Central memory CD4-positive, alpha-beta T cell (primary cell): ENCODE measurements around the gene LRRC36.

Experiments
- DNase-seq: peaks from one replicate; pipeline ENCODE4 v3.0.0; 2022

Gene LRRC36

GRCh38 chr16:67294171-67294757, 32.4 kb upstream of the LRRC36 start:
- DNase-seq: no peak

GRCh38 chr16:67294938-67295361, 31.7 kb upstream of the LRRC36 start:
- no peak for DNase-seq

GRCh38 chr16:67296420-67296819, 30.2 kb upstream of the LRRC36 start:
- DNase-seq: no peak

GRCh38 chr16:67298277-67298676, 28.3 kb upstream of the LRRC36 start:
- no peak for DNase-seq

- no peak for DNase-seq
Measured at GRCh38 chr16:67299269-67299668, 27.3 kb upstream of the LRRC36 start.

- DNase-seq: no peak
Measured at GRCh38 chr16:67301080-67301782, 25.4 kb upstream of the LRRC36 start.

- no peak for DNase-seq
Measured at GRCh38 chr16:67302076-67302475, 24.5 kb upstream of the LRRC36 start.

GRCh38 chr16:67302970-67303369, 23.6 kb upstream of the LRRC36 start:
- no peak for DNase-seq

- DNase-seq: no peak
Measured at GRCh38 chr16:67304020-67304419, 22.6 kb upstream of the LRRC36 start.

GRCh38 chr16:67305216-67306071, 21.2 kb upstream of the LRRC36 start:
- no peak for DNase-seq

GRCh38 chr16:67310561-67310960, 16.1 kb upstream of the LRRC36 start:
- DNase-seq: no peak

- no peak for DNase-seq
Measured at GRCh38 chr16:67311607-67312488, 14.8 kb upstream of the LRRC36 start.

GRCh38 chr16:67312719-67313118, 13.9 kb upstream of the LRRC36 start:
- no peak for DNase-seq

GRCh38 chr16:67317853-67318252, 8.8 kb upstream of the LRRC36 start:
- DNase-seq: no peak

- no peak for DNase-seq
Measured at GRCh38 chr16:67326115-67326471, 522 bp upstream of the LRRC36 start.

- no peak for DNase-seq
Measured at GRCh38 chr16:67327743-67328142, 1.1 kb downstream of the LRRC36 start.

GRCh38 chr16:67329901-67330300, 3.3 kb downstream of the LRRC36 start:
- DNase-seq: no peak

- no peak for DNase-seq
Measured at GRCh38 chr16:67333315-67333714, 6.7 kb downstream of the LRRC36 start.

- DNase-seq: no peak
Measured at GRCh38 chr16:67336116-67336515, 9.5 kb downstream of the LRRC36 start.

- DNase-seq: no peak
Measured at GRCh38 chr16:67336648-67337047, 10.0 kb downstream of the LRRC36 start.

GRCh38 chr16:67339453-67339852, 12.8 kb downstream of the LRRC36 start:
- DNase-seq: no peak

- no peak for DNase-seq
Measured at GRCh38 chr16:67341250-67341649, 14.6 kb downstream of the LRRC36 start.

- no peak for DNase-seq
Measured at GRCh38 chr16:67342616-67343015, 16.0 kb downstream of the LRRC36 start.
